ENCODE measurements around the gene CAPN3.

Gene CAPN3

DNA sequence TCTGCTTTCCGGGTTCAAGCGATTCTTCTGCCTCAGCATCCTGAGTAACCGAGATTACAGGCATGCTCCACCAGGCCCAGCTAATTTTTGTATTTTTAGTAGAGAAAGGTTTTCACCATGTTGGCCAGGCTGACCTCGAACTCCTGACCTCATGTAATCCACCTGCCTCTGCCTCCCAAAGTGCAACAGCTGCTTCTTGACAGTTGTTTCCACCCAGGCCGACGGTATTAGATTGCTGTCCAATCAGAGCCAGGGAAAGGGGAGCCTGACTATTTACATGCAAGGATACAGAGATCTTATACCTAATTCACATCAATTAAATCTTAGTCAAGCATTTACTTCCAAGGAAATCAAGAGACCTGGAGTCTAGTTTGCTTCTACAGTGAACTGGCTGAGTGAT lies 4.0 kb upstream of the CAPN3 start:
- in situ Hi-C loops (cut with MboI; ENCODE audit: low sequenced_read_pairs), result no loop called here

- in situ Hi-C loops (cut with MboI; ENCODE audit: low sequenced_read_pairs), result no loop called here
These were observed 2.5 kb upstream of the CAPN3 start for GRCh38 chr15:42356851-42357250.

DNA sequence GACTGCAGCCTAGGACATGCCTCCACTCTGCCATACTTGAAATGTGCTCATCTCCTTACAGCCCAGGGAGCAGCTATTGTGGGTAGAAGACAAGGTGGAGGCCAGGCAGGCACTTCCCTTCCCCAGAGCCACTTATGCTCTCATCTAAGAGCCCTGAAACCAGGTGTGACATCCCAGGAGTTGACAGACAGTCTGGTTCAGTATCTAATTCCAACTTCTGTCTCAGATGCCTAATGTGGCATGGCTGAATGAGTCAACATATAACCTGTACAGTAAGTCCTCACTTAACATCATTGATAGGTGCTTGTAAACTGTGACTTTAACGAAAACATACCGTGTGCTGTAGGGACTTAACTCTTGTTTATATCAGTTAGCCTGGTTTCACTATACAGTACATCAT lies 1.2 kb upstream of the CAPN3 start:
- in situ Hi-C loops (cut with MboI; ENCODE audit: low sequenced_read_pairs), result no loop called here

GRCh38 chr15:42359985-42360384 lies 684 bp downstream of the CAPN3 start:
- in situ Hi-C loops (cut with MboI; ENCODE audit: low sequenced_read_pairs), result no loop called here

GRCh38 chr15:42360535-42361112 lies 1.3 kb downstream of the CAPN3 start:
- in situ Hi-C loops (cut with MboI; ENCODE audit: low sequenced_read_pairs), result no loop called here

GRCh38 chr15:42363487-42363886 lies 4.2 kb downstream of the CAPN3 start:
- in situ Hi-C loops (cut with MboI; ENCODE audit: low sequenced_read_pairs), result no loop called here

DNA sequence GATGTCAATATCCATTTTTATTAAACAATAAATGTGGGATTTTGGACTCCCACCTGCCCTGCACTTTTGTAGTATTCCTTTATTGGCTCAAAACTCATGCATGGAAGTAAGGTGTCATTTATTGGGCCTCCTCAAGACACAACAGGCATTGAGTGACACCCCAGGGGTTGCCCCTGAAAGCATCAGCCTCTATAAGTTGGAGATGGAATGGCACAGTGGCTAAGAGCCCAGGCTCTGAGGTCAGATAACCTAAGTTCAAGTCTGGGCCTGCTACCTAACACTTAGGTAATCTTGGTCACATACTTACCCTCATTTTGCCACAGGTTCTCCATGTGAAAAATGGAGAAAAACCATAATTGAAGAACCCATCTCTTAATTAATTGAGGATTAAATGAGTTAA lies 4.6 kb downstream of the CAPN3 start:
- in situ Hi-C loops (cut with MboI; ENCODE audit: low sequenced_read_pairs), result no loop called here

GRCh38 chr15:42364529-42364928 lies 5.2 kb downstream of the CAPN3 start:
- in situ Hi-C loops (cut with MboI; ENCODE audit: low sequenced_read_pairs), result no loop called here

DNA sequence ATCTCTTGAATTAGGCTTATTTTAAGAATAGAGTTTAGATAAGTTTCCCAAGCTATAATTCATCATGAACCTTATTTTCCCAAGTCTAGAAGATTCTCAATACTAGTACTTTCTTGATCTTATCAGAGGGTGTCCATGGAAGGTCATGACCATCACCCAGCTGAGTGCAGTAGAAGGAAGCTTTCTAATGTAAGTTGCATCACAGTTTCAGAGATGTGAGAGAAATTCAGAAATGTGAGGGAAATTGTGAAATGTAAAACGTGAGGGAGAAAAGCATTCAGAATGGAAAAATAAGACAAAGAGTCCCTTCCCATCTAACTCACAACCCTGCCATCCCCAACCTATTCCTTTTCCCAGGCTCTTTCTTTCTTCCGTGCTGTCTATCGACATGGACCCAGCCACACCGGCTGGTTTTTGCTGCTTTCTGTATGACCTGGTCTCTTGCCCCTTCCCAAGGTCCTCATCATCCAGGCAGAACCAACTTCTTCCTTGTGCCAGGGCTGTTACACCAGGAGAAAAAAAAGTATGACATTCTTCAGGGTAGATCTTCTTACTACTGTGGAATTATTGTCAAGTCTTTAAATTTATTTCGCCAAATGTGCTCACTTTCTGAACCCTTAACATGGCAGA lies 6.7 kb downstream of the CAPN3 start:
- in situ Hi-C loops (cut with MboI; ENCODE audit: low sequenced_read_pairs), result no loop called here

GRCh38 chr15:42367041-42367440 lies 7.7 kb downstream of the CAPN3 start:
- in situ Hi-C loops (cut with MboI; ENCODE audit: low sequenced_read_pairs), result no loop called here

DNA sequence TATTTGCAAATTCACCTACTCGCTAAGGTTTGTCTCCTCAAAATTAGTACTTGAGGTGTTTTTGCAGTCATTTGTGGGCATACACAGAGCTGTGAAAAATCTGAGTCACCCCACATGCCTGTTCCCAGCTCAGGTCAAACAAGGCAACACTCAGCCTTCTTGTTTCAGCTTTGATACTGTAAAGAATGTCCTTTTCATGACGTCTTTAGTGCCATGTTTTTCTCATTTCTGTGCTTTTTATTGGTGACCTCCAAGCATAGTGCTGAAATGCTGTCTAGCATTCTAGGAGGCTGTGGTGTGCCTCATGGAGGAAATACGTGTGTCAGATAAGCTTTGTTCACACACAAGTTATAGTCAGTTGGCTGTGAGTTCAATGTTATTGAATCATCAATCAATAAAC lies 8.8 kb downstream of the CAPN3 start:
- in situ Hi-C loops (cut with MboI; ENCODE audit: low sequenced_read_pairs), result no loop called here

DNA sequence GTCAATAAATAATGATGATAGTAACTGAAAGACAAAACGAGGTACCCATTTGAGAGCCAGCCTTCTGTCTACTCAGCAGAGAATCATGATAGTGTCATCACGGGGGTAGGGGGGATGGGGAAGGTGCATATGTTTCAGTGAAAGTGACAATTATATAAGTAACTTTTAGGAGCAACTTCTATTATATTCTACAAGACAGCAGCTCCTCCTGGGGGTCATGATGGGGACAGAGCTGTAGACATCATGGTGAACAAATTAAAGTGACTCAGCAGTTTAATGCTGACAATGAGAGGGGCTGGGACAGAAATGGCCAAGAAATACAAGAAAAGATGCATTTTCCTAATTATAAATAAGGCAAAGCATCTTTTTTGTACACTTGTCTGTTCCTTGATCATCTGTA lies 11.8 kb downstream of the CAPN3 start:
- in situ Hi-C loops (cut with MboI; ENCODE audit: low sequenced_read_pairs), result no loop called here

GRCh38 chr15:42373274-42373673 lies 14.0 kb downstream of the CAPN3 start:
- in situ Hi-C loops (cut with MboI; ENCODE audit: low sequenced_read_pairs), result no loop called here

GRCh38 chr15:42373936-42374335 lies 14.6 kb downstream of the CAPN3 start:
- in situ Hi-C loops (cut with MboI; ENCODE audit: low sequenced_read_pairs), result no loop called here

DNA sequence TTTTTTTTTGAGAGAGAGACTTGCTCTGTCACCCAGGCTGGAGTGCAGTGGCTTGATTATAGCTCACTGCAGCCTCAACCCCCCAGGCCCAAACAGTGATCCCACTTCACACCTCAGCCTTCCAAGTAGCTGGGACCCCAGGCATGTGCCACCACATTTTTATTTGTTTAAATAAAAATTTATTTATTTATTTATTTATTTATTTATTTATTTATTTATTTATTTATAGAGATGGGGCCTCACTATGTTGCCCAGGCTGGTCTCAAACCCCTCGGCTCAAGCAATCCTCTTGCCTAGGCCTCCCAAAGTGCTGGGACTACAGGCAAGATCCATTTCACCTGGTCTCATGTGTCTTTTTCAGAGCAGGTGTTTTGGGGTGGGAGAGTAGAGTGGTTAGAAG lies 15.5 kb downstream of the CAPN3 start:
- in situ Hi-C loops (cut with MboI; ENCODE audit: low sequenced_read_pairs), result no loop called here

DNA sequence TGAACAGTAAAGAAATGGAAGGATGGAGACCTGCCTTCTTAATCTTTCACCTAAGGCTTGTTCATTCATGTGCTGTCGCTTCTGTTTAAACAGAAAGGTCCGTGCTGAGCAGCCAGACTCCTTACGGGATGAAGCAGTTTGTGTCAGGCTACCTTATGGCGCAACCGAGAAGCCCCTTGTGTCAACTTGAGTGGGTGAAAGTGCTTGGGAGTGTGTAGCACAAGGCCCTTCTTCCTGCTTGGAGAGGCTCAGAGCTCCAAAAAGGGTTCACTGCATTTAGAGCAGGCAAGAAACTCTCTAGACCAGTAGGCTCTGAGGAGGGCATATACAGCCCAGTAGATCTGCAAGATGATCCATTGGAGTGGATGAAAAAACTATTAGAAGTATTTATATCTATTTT lies 16.0 kb downstream of the CAPN3 start:
- in situ Hi-C loops (cut with MboI; ENCODE audit: low sequenced_read_pairs), result no loop called here

- in situ Hi-C loops (cut with MboI; ENCODE audit: low sequenced_read_pairs), result no loop called here
These were observed 16.6 kb downstream of the CAPN3 start for GRCh38 chr15:42375941-42376340.

DNA sequence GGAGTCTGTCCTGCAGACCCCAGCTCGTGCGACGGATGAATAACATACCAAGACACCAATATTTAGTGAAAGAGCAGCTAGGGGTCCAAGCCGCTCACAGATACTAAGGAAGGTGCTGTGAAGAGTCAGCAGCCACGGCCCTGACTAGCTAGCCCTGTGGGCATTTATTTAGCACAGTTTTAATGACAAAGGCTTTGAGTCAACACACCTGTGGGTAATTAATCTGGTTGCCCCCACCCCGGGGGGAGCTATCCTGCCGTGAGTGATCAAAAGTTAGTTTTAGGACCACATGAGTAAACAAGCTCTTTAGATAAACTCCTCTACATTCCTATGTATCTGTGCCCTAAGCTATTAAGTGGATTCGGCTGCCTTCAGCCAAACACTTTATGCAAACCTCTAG lies 18.7 kb downstream of the CAPN3 start:
- in situ Hi-C loops (cut with MboI; ENCODE audit: low sequenced_read_pairs), result no loop called here

GRCh38 chr15:42384597-42384996 lies 25.3 kb downstream of the CAPN3 start:
- in situ Hi-C loops (cut with MboI; ENCODE audit: low sequenced_read_pairs), result no loop called here

DNA sequence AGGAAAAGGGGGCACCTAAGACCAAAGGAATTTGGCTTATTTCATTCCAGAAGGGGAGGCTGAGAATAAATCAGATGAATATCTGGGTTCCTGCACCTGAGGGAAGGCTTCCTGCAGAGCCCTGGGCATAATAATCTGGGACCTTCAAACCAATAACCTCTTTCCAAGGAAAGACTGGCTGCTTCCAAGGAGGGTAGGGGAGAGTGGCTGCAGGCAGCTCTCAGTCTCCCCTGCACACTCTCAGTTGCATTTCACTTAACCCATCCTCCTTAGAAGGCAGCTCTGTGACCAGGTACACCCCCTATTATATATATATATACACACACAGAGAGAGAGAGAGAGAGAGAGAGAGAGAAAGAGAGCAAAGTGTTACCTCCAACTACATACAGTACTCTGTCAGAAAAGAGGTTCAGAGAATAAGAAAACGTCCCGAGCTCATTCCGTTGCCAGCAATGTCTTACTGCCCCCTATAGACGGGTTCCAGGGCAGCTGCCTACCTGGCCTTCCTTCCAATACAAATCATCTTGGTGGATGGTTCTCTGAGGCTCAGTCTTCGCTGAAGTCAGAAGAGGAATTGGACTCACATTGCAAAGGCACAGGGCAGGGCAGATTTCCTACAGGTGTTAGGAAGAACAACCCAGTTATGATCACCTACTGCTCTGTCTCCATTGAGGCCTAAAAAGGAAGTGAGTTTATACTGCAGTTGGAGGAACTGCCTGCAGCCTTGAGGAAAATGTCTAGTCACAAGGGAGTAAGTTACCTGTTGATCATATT lies 26.1 kb downstream of the CAPN3 start:
- in situ Hi-C loops (cut with MboI; ENCODE audit: low sequenced_read_pairs), result no loop called here

GRCh38 chr15:42385980-42386700 lies 26.8 kb downstream of the CAPN3 start:
- in situ Hi-C loops (cut with MboI; ENCODE audit: low sequenced_read_pairs), result no loop called here

DNA sequence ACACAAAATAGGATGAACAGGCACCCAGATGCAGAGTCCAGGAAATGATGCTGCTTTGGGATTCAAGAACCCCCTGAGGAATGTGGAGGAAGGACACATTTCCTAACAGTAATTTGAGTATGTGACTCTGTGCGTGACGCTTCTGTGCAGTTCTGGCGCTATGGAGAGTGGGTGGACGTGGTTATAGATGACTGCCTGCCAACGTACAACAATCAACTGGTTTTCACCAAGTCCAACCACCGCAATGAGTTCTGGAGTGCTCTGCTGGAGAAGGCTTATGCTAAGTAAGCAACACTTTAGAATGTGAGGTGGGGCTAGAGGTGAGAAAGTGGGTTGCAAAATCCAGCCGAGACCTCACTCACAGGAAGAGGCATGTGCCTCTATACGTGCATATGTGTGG lies 28.3 kb downstream of the CAPN3 start:
- in situ Hi-C loops (cut with MboI; ENCODE audit: low sequenced_read_pairs), result no loop called here
